Loucy (cell line): ENCODE data around the gene UNC5B.

Experiments used
- EZH2phosphoT487 ChIP-seq: fragments of 200-600 bp; IDR thresholded peaks from 2 replicates; pipeline ENCODE4 v1.6.1; 2018; ENCODE audit warnings: antibody characterized with exemption, mild to moderate bottlenecking, moderate library complexity, borderline replicate concordance
- TF ChIP-seq, protein P1 (sequence below): fragments of 200-600 bp; sonication (generic); conservative IDR thresholded peaks from 2 replicates; pipeline ENCODE4 v1.5.1; 2014; ENCODE audit warnings: mild to moderate bottlenecking, antibody characterized with exemption, low read length

GRCh38 chr10:71337219-71337701 lies 124.9 kb downstream of the UNC5B start:
- TF ChIP-seq, protein P1, sequence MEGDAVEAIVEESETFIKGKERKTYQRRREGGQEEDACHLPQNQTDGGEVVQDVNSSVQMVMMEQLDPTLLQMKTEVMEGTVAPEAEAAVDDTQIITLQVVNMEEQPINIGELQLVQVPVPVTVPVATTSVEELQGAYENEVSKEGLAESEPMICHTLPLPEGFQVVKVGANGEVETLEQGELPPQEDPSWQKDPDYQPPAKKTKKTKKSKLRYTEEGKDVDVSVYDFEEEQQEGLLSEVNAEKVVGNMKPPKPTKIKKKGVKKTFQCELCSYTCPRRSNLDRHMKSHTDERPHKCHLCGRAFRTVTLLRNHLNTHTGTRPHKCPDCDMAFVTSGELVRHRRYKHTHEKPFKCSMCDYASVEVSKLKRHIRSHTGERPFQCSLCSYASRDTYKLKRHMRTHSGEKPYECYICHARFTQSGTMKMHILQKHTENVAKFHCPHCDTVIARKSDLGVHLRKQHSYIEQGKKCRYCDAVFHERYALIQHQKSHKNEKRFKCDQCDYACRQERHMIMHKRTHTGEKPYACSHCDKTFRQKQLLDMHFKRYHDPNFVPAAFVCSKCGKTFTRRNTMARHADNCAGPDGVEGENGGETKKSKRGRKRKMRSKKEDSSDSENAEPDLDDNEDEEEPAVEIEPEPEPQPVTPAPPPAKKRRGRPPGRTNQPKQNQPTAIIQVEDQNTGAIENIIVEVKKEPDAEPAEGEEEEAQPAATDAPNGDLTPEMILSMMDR = no peak
- no peak for TF ChIP-seq EZH2phosphoT487
